ENCODE measurements around the gene HPSE2. TPM values are rescaled to one million over a fixed set of nuclear protein-coding genes. Genes with fewer than 3 reads are reported as not detected.

Gene HPSE2
- total RNA-seq, 1 experiment from 2014 or later: 0.20 TPM

GRCh38 chr10:98408799-98409198 lies 826.9 kb downstream of the HPSE2 start:
- Mint-ChIP-seq H3K27ac (no peak overlapping the region), H3K4me1 (peaks cover 0 to 4% of the 10 kb centered on the region in 2 experiments; a peak in 1 of 4 replicates), H3K27me3 (ENCODE audit: low read depth) (no peaks in the 10 kb centered on the region; the same call in 1 of the 2 replicates), H3K4me3 (no peak overlapping the region), H3K9me3 (no peaks in the 10 kb centered on the region), H3K36me3 (ENCODE audit: insufficient read depth in 1 of 3, low read depth in 3 of 3) (no peaks in the 10 kb centered on the region)
- Histone ChIP-seq H2BK15ac (ENCODE audit: low read depth, low read length) (no peak overlapping the region), H3K4me2 (ENCODE audit: insufficient read depth, insufficient read length, low read length) (no peak overlapping the region), H4K8ac (replicated peaks; ENCODE audit: insufficient read length, low read depth, low read length) (no peak overlapping the region), H3K56ac (ENCODE audit: insufficient read length, low read depth, low read length) (no peak overlapping the region), H2AFZ (ENCODE audit: low read length) (no peak overlapping the region), H3K14ac (ENCODE audit: insufficient read depth, low read length) (no peak overlapping the region), H3K18ac (ENCODE audit: insufficient read length, low read depth, low read length) (no peak overlapping the region), H3K27me3 (ENCODE audit: insufficient read depth, low read length) (no peaks in the 10 kb centered on the region), H3K9me3 (ENCODE audit: control insufficient read depth, low read depth, low read length) (no peaks in the 10 kb centered on the region), H3K9ac (ENCODE audit: extremely low read depth, insufficient read length, low read length) (no peak overlapping the region), H2AK5ac (ENCODE audit: insufficient read length, low read length) (no peak overlapping the region), H3K4me1 (ENCODE audit: insufficient read depth, low read length) (no peaks in the 10 kb centered on the region), H3K79me1 (ENCODE audit: insufficient read depth, low read depth, low read length, poor library complexity, severe bottlenecking) (no peaks in the 10 kb centered on the region), H2BK20ac (ENCODE audit: low read depth, low read length, poor library complexity, severe bottlenecking) (no peak overlapping the region), H4K91ac (ENCODE audit: insufficient read length, low read depth, low read length) (no peak overlapping the region), H3K23me2 (ENCODE audit: insufficient read length, low read depth, low read length, poor library complexity, severe bottlenecking) (no peaks in the 10 kb centered on the region), H4K5ac (ENCODE audit: insufficient read length, low read depth, low read length) (no peak overlapping the region), H3K4ac (ENCODE audit: low read depth, low read length) (no peak overlapping the region), H2BK5ac (ENCODE audit: insufficient read length, low read length) (no peak overlapping the region), H3K79me2 (ENCODE audit: insufficient read depth, low read length) (no peaks in the 10 kb centered on the region), H3T11ph (ENCODE audit: low read length) (no peak overlapping the region), H3K23ac (ENCODE audit: insufficient read length, low read depth, low read length) (no peak overlapping the region), H2BK12ac (ENCODE audit: insufficient read length, low read depth, low read length) (no peak overlapping the region), H4K20me1 (ENCODE audit: control insufficient read depth, insufficient read depth, insufficient read length) (no peaks in the 10 kb centered on the region), H3K27ac (ENCODE audit: insufficient read length, low read depth, low read length) (no peak overlapping the region), H2BK120ac (ENCODE audit: low read depth, low read length, poor library complexity, severe bottlenecking) (no peak overlapping the region)
- WGBS (ENCODE audit: extremely low coverage, insufficient read length, low lambda C conversion rate): no CpG with 5 or more reads among the region's 4 CpGs
- TF ChIP-seq CTCF (conservative IDR thresholded peaks at IDR 0.05): no peak
- no peak for DNase-seq
